ACC112 (cell line): ENCODE data around the gene RAD51D.
"Not testable (repeated sequence)": the region's sequence is repeated elsewhere in the genome, so short reads cannot be mapped to it uniquely, and the experiment has no call there.

ENCODE experiments used
- H2AFZ ChIP-seq: fragments of 200-600 bp; sonication (generic); one replicate; pipeline ENCODE4 v1.6.0; 2017; ENCODE audit warnings: antibody characterized with exemption, low read length; ENCODE audit not compliant: unreplicated experiment
- H3K27ac ChIP-seq: fragments of 200-600 bp; sonication (generic); 2 replicates; pipeline ENCODE4 v1.5.1; 2014; ENCODE audit warnings: low read depth, mild to moderate bottlenecking, antibody characterized with exemption, low read length, moderate library complexity
- H3K27me3 ChIP-seq: fragments of 200-600 bp; sonication (generic); 2 replicates; pipeline ENCODE4 v1.6.1; 2014; ENCODE audit warnings: mild to moderate bottlenecking, antibody characterized with exemption, low read length, moderate library complexity, mixed read lengths; ENCODE audit not compliant: insufficient read depth
- H3K36me3 ChIP-seq: fragments of 200-600 bp; sonication (generic); 2 replicates; pipeline ENCODE4 v1.6.1; 2016; ENCODE audit warnings: mild to moderate bottlenecking, antibody characterized with exemption, low read length, moderate library complexity, mixed read lengths; ENCODE audit not compliant: insufficient read depth
- H3K4me1 ChIP-seq: fragments of 200-600 bp; sonication (generic); one replicate; pipeline ENCODE4 v1.6.1; 2016; ENCODE audit warnings: low read length, mixed read lengths; ENCODE audit not compliant: insufficient read depth, unreplicated experiment, control insufficient read depth
- H3K4me3 ChIP-seq: fragments of 200-600 bp; sonication (generic); 2 replicates; pipeline ENCODE4 v1.5.1; 2014; ENCODE audit warnings: mild to moderate bottlenecking, low read depth, low read length
- H3K79me2 ChIP-seq: fragments of 200-600 bp; sonication (generic); one replicate; pipeline ENCODE4 v1.6.0; 2016; ENCODE audit warnings: low read length; ENCODE audit not compliant: control insufficient read depth, unreplicated experiment, insufficient read depth

Gene RAD51D

DNA sequence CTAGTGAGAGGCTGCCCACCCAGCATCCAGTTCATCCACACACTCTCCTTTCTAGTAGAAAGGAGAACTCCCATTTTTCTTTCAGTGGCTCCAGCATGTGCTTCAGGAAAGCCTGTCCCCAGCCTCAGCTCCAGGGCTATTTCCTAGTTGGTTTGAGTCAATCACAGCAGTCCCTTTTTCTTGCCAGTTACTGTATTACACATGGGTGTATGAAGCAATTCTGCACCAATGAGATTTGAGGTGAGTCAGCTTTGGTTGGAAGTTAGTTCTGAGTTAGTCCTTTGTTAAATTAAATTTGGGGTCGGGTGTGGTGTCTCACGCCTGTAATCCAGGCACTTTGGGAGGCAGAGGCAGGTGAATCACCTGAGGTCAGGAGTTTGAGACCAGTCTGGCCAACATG is 24.8 kb downstream of the RAD51D start:
- H3K27me3 ChIP-seq, result no peaks in the 10 kb centered on the region
- H3K4me1 ChIP-seq, result peaks cover 7% of the 10 kb centered on the region
- no peak overlapping the region for H3K4me3 ChIP-seq
- H3K36me3 ChIP-seq, result peaks cover 3% of the 10 kb centered on the region; the same call in 1 of the 2 replicates
- H3K79me2 ChIP-seq, result no peaks in the 10 kb centered on the region
- H2AFZ ChIP-seq, result no peak overlapping the region
- peak overlapping the region; percentile 39 for H3K27ac ChIP-seq

- H2AFZ ChIP-seq, H3K36me3 ChIP-seq, H3K27ac ChIP-seq, H3K4me3 ChIP-seq, H3K27me3 ChIP-seq: not testable (repeated sequence)
- peaks cover 32% of the 10 kb centered on the region for H3K79me2 ChIP-seq
- H3K4me1 ChIP-seq, result peaks cover 34% of the 10 kb centered on the region
Observed at GRCh38 chr17:35090707-35091106, 29.0 kb downstream of the RAD51D start.

- peaks cover 41% of the 10 kb centered on the region for H3K4me1 ChIP-seq
- H3K27ac ChIP-seq, result peak overlapping the region; percentile 28
- H3K36me3 ChIP-seq, result no peaks in the 10 kb centered on the region
- H3K27me3 ChIP-seq, result no peaks in the 10 kb centered on the region
- peak overlapping the region; percentile 59 for H2AFZ ChIP-seq
- peaks cover 39% of the 10 kb centered on the region for H3K79me2 ChIP-seq
- H3K4me3 ChIP-seq, result peak overlapping the region; percentile 66
Observed at GRCh38 chr17:35089586-35090296, 29.9 kb downstream of the RAD51D start.

DNA sequence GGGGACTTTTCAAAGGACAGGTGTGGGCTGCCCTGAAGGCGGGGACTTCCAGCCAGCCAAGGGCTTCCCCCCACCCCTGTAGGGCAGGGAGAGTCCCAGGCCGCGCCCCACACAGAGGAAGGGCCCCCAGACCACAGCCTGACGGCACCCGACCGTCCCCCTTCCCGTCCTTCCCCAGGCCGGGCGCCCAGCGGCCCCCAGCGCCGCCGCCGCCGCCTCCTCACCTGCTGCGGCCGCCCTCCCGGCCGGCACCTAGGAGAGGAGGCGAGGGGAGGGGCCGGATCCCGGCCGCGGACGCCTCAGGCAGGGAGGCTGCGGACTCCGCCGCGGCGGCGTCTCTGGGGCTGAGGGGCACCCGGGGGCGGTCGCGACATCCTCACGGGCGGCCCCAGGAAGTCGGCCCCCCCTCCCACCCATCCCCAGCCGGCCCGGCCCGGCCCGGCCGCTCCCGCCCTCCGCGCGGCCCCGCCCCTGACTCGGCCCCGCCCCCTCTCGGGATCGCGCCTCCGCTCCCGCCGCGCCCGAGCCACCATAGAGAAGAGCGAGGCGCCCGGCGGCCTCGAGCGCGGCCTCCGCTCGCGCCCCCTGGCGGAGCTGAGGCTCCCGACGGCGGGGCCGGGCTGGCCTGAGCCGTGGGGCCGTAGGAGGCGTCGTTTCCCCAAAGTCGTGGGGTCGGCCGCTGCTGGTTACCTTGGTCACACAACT is 30.6 kb downstream of the RAD51D start:
- Histone ChIP-seq H3K4me1 (peaks cover 37% of the 10 kb centered on the region), H3K27me3 (no peaks in the 10 kb centered on the region), H3K79me2 (peaks cover 43% of the 10 kb centered on the region), H3K27ac (peak overlapping the region; percentile 73), H2AFZ (peak overlapping the region; percentile 63), H3K4me3 (peak overlapping the region; percentile 88), H3K36me3 (no peaks in the 10 kb centered on the region)

DNA sequence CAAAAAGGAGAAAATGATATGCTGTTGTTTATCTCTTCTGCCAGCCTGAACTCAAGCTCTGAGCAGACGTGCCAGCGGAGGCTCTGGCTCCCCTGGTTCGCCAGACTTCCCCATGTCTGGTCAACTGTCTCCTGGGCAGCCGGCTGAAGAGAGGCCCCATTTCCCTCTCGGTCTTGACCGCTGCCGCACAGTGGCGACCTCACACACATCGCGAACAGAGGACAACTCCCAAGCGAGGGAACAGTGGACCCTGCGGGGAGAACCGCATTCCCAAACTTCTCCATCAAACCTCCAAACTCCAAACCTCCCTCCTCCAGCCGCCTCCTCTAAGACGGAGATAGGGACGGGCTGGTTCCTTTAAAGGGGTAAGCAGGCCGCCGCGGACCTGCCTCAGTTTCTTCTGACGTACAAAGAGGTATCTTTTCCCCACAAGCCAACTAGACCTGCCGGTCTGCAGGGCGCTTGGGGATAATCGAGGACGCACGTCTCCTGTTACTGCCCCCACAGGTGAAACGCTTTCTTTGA is 31.2 kb downstream of the RAD51D start:
- Histone ChIP-seq H3K4me1 (peaks cover 37% of the 10 kb centered on the region), H3K27ac (peak overlapping the region; percentile 73), H3K36me3 (no peaks in the 10 kb centered on the region), H2AFZ (peak overlapping the region; percentile 63), H3K4me3 (peak overlapping the region; percentile 88), H3K27me3 (no peaks in the 10 kb centered on the region), H3K79me2 (peaks cover 48% of the 10 kb centered on the region)

GRCh38 chr17:35087731-35088355 is 31.8 kb downstream of the RAD51D start:
- H3K4me1 ChIP-seq, result peaks cover 42% of the 10 kb centered on the region

GRCh38 chr17:35086931-35087573 is 32.6 kb downstream of the RAD51D start:
- no peak overlapping the region for H2AFZ ChIP-seq
- H3K79me2 ChIP-seq, result peaks cover 56% of the 10 kb centered on the region
- H3K36me3 ChIP-seq, result no peaks in the 10 kb centered on the region
- peaks cover 50% of the 10 kb centered on the region for H3K4me1 ChIP-seq
- H3K4me3 ChIP-seq, result peak overlapping the region; percentile 88
- peak overlapping the region; percentile 73 for H3K27ac ChIP-seq
- no peaks in the 10 kb centered on the region for H3K27me3 ChIP-seq

More at GRCh38 chr17:35087731-35088355, 31.8 kb downstream of the RAD51D start:
- no peaks in the 10 kb centered on the region for H3K36me3 ChIP-seq
- peak overlapping the region; percentile 28 for H2AFZ ChIP-seq
- H3K79me2 ChIP-seq, result peaks cover 53% of the 10 kb centered on the region
- peak overlapping the region; percentile 88 for H3K4me3 ChIP-seq
- no peaks in the 10 kb centered on the region for H3K27me3 ChIP-seq
- peak overlapping the region; percentile 73 for H3K27ac ChIP-seq

DNA sequence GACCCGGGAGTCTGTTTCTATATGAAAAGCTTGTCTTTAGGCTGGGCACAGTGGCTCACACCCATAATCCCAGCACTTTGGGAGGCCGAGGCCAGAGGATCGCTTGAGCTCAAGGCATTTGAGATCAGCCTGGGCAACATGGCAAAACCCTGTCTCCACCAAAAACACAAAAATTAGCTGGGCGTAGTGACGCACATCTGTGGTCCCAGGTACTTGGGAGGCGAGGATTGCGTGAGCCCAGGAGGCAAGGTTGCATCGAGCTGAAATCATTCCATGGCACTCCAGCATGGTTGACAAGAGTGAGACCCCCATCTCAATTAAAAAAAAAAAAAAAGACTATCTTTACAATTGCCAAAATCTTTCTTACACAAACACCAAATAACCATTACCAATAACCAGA is 33.5 kb downstream of the RAD51D start:
- Histone ChIP-seq H3K79me2 (peaks cover 63% of the 10 kb centered on the region), H3K36me3 (no peaks in the 10 kb centered on the region), H3K4me3 (no peak overlapping the region), H3K4me1 (peaks cover 58% of the 10 kb centered on the region), H2AFZ (no peak overlapping the region), H3K27ac (no peak overlapping the region), H3K27me3 (no peaks in the 10 kb centered on the region)

DNA sequence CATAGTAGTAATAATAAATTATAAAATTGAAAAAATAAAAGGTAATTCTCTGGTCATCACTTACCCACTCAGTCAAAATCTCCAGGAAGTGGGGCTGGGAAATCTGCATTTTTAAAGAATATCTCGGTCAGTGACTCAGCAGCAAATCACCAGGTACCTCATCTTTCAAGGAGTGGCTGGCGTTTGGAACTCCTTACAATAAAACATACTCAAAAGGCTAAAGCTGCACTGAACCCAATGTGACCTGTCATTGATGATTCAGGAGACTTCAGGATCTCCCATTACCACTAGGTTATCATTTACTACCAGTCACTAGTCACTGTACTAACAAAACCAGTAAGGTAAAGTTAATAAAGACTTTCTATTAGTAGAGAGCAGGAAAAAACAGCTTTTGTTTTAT is 34.7 kb downstream of the RAD51D start:
- H3K27me3 ChIP-seq, result no peaks in the 10 kb centered on the region
- peak overlapping the region; percentile 69 for H3K27ac ChIP-seq
- no peaks in the 10 kb centered on the region for H3K36me3 ChIP-seq
- peaks cover 75% of the 10 kb centered on the region for H3K79me2 ChIP-seq
- H3K4me1 ChIP-seq, result peaks cover 69% of the 10 kb centered on the region
- no peak overlapping the region for H3K4me3 ChIP-seq
- H2AFZ ChIP-seq, result no peak overlapping the region

DNA sequence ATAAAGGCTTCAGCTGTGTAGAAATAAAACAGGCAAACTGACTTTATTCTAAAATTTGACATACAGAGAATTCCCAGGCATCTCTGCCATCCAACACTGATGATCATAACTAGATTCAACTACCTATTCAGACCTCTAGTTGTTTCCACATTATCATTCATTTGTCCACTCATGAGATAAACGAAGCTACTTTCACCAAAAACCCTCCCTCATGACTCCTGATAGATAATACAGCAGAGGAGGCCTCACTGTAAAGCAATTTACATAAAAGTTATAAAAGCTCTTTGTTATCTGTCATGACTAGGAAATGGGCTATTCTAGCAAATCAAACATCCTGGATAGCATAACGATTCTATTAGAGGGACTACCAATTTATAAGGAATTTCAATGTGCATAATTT is 36.6 kb downstream of the RAD51D start:
- Histone ChIP-seq H2AFZ (no peak overlapping the region), H3K79me2 (peaks cover 82% of the 10 kb centered on the region), H3K27ac (peak overlapping the region; percentile 60), H3K4me3 (no peak overlapping the region), H3K27me3 (no peaks in the 10 kb centered on the region), H3K36me3 (no peaks in the 10 kb centered on the region), H3K4me1 (peaks cover 73% of the 10 kb centered on the region)
